GM21529 (cell line): ENCODE measurements around the gene SPTB.
"Not testable (repeated sequence)": the region's sequence is repeated elsewhere in the genome, so short reads cannot be mapped to it uniquely, and the experiment has no call there.

ENCODE experiments used
- ATAC-seq: cut with Tn5 transposase; IDR thresholded peaks from one replicate; pipeline ENCODE4 v1.9.1; 2021; ENCODE audit not compliant: unreplicated experiment

The SPTB gene

GRCh38 chr14:64824471-64824870, 55.2 kb downstream of the SPTB start:
- ATAC-seq: no peak

- ATAC-seq: no peak
Measured at GRCh38 chr14:64823305-64823861, 56.3 kb downstream of the SPTB start.

GRCh38 chr14:64821651-64822050, 58.1 kb downstream of the SPTB start:
- no peak for ATAC-seq

GRCh38 chr14:64818151-64818550, 61.6 kb downstream of the SPTB start:
- no peak for ATAC-seq

GRCh38 chr14:64817631-64818030, 62.1 kb downstream of the SPTB start:
- no peak for ATAC-seq

GRCh38 chr14:64816221-64816783, 63.4 kb downstream of the SPTB start:
- no peak for ATAC-seq

GRCh38 chr14:64815257-64815656, 64.5 kb downstream of the SPTB start:
- no peak for ATAC-seq

- ATAC-seq: peak; percentile 63
Measured at GRCh38 chr14:64812412-64812811, 67.3 kb downstream of the SPTB start.

- no peak for ATAC-seq
Measured at GRCh38 chr14:64811676-64812075, 68.0 kb downstream of the SPTB start.

- ATAC-seq: no peak
Measured at GRCh38 chr14:64808449-64808848, 71.3 kb downstream of the SPTB start.

- ATAC-seq: no peak
Measured at GRCh38 chr14:64807551-64807950, 72.2 kb downstream of the SPTB start.

GRCh38 chr14:64806862-64807495, 72.7 kb downstream of the SPTB start:
- ATAC-seq: no peak

GRCh38 chr14:64806202-64806861, 73.4 kb downstream of the SPTB start:
- no peak for ATAC-seq

- ATAC-seq: not testable (repeated sequence)
Measured at GRCh38 chr14:64805646-64806045, 74.1 kb downstream of the SPTB start.

GRCh38 chr14:64804754-64805260, 74.9 kb downstream of the SPTB start:
- ATAC-seq: no peak

GRCh38 chr14:64801800-64802199, 77.9 kb downstream of the SPTB start:
- ATAC-seq: no peak

GRCh38 chr14:64801046-64801445, 78.7 kb downstream of the SPTB start:
- no peak for ATAC-seq

- ATAC-seq: no peak
Measured at GRCh38 chr14:64800000-64800399, 79.7 kb downstream of the SPTB start.

- no peak for ATAC-seq
Measured at GRCh38 chr14:64799555-64799954, 80.2 kb downstream of the SPTB start.

- ATAC-seq: no peak
Measured at GRCh38 chr14:64796369-64796768, 83.3 kb downstream of the SPTB start.

GRCh38 chr14:64795921-64796320, 83.8 kb downstream of the SPTB start:
- ATAC-seq: no peak

GRCh38 chr14:64795211-64795610, 84.5 kb downstream of the SPTB start:
- no peak for ATAC-seq
